Measurements from ENCODE around the gene SLC16A14.

The SLC16A14 gene

GRCh38 chr2:230023313-230023712 lies 45.4 kb downstream of the SLC16A14 start:
- no peak for DNase-seq

DNA sequence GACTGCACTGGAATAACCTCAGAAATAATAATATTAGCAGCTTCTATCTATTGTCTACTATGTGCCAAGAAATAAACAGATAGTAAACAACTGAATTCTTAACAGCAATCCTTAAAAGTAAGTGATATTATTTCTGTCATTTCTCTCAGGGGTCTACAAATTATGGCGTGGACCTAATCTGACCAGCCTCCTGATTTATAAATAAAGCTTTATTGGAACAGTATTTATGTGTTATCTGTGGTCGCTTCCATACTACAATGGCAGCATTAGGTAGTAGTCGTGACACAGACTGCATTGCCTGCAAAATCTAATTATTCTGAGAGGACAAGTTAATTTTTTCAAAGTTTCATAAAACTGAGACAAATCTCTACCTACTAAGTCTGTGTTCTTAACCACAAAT lies 49.0 kb downstream of the SLC16A14 start:
- no peak for DNase-seq

DNA sequence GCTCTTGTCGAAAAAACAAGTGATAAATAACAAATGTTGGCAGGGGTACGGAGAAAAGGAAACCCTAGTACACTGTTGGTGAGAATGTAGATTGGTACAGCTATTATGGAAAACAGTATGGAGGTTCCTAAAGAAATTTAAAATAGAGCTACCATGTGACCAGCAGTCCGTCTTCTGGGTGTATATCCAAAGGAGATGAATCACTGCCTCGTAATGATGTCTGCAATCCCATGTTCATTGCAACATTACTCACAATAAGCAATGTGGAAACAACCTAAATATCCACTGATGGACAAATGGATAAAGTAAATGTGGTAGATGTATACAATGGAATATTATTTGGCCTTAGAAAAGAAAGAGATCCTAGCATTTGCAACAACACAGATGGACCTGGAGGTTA lies 50.6 kb downstream of the SLC16A14 start:
- no peak for DNase-seq

DNA sequence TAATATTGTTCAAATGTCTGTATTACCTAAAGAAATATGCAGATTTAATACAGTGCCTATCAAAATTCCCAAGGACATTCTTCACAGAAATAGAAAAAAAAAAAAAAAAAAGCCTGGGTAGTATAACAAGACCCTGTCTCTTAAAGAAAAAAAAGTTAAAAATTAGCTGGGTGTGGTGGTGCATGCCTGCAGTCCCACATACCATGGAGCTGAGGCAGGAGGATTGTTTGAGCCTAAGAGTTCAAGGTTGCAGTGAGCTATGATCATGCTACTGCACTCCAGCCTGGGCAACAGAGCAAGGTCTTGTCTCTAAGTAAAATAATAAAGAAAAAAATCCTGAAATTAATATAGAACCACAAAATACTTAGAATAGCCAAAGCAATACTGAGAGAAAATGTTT lies 51.9 kb downstream of the SLC16A14 start:
- no peak for DNase-seq

DNA sequence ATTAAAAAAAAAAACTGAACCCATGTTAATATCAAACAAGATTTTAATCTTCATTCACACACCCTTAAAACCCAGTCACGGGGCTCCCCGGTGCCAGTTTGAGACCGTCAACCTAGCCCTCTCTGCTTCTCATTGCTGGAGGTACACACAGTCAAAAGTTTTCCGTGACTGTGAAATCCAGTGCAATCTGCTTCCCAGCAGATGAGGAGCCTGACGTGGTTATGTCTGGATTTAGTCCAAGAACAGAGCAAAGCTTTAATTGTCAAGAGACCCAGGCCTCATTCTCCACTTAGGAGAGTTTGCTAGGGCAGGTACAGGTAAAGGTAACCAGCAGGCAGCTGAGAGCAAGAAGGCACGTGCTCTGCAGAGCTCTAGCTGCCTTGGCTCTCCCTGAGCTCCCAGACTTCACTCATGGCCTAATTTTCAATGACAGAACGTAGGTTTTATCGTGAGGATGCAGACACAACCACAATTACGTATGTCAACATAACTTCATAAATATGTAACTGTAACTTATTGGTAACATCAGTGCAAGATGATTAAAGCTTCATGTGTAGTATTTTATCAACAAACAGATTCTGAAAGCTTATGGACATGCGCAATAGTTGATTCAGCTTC lies 56.3 kb downstream of the SLC16A14 start:
- no peak for DNase-seq

DNA sequence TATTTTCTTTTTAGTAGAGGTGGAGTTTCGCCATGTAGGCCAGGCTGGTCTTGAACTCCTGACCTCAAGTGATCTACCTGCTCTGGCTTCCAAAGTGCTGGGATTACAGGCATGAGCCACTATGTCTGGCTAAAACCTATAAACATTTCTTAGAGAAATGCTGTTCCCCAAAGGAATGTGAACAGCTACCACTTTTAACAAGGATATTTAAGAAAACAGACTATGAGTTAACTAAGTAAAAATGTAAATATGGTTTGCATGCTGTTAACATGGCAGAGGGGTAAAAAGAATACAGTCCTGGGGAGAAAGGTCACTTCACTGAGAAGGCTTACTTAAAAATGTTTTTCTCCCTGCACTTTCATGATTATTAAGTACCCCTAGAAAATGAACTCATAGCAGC lies 57.1 kb downstream of the SLC16A14 start:
- no peak for DNase-seq

DNA sequence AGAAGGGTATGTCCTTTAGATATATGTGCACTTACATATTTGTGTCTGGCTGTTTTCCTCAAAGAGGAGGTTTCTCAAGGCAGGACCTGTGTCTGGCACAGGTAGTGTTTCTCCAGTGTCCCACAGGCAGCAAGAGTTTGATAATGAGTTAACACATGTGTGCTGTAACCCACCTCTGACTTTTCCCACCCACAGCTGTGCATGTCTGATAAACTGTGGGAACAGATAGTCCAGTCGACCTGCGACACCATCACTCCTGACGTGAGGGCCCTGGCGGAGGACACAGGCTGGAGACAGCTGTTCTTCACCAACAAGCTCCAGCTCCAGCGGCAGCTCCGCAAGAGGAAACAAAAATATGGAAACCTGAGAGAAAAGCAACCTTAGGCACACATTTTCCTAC lies 58.2 kb downstream of the SLC16A14 start:
- no peak for DNase-seq

- no peak for DNase-seq
These were observed 60.0 kb downstream of the SLC16A14 start for GRCh38 chr2:230008708-230009066.

DNA sequence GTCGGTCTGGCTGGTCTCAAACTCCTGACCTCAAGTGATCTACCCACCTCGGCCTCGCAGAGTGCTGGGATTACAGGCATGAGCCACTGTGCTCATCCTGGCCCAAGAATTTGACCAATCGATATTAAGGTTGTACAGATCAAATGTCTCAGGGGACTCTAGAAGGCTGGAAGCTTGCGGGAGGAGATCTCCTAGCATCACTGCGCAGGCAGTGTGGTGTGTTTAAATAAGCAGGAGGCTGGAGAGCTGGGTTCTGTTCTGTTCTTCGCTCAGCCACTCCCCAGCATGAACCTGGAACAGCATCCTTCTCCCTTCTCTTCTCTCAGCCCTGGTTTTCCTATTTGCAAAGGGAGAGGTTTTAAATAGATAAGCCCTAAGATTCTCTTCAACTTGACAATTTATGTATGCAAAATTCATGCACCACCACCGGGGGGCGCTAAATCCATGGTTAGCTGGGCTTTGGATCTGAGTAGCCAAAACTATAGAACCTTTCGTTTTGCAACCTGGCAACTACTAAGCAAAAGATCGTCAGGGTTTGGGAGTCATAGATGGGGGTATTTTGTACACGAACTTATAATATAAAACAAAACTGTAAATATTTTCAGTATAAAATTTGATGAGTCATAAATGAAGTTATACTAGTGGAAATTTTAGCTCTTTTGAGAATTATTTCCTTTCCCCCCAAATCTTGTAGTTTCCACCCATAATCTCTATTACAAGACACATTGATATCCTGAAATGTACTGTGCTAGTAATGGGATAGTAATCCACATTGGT lies 60.6 kb downstream of the SLC16A14 start:
- DNase-seq = no peak

GRCh38 chr2:230000118-230000841 lies 68.4 kb downstream of the SLC16A14 start:
- no peak for DNase-seq

DNA sequence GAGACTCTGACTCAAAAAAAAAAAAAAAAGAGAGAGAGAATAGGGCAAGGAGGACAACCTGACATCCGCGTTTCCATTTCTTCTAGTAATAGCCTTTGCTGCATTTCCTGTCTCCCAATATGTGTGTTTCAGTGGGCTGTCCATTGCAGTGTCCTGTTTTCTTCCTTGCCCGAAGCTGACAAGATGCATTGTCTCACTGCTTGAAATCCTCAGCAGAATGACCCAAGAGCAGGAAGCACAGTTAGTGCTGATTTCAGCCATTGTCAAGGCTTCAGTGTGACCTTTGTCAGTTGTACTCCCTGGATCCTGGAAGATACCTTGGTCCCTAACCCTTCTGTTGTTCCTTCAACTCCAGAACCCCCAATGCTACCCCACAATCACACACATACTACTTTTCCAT lies 71.2 kb downstream of the SLC16A14 start:
- DNase-seq = no peak

- no peak for DNase-seq
These were observed 72.4 kb downstream of the SLC16A14 start for GRCh38 chr2:229996320-229996719.

DNA sequence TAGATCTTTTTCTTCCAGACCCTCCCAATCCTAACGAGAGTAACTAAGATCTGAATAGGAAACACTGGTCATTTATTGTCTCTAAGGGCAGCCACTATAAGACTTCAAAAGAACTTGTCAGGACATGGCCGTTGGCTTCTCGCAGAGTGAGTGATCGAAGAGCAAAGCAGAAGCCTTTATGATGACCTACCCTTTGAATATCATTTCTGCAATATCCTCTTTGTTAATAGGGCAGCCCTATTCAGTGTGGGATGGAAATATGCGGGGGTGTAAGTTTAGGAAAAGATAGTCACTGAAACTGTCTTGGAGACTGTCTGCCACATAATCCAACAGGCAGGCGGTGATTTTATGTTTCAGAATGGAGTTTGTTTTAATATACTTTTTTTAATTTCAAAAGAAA lies 75.5 kb downstream of the SLC16A14 start:
- no peak for DNase-seq

All from cortex of kidney (tissue), 1 donor.